ENCODE data around the gene PDE2A. TPM values are rescaled to one million over a fixed set of nuclear protein-coding genes. Genes with fewer than 3 reads are reported as not detected.

Gene PDE2A
- total RNA-seq, 1 donor from 2014 or later: 0.11 TPM

DNA sequence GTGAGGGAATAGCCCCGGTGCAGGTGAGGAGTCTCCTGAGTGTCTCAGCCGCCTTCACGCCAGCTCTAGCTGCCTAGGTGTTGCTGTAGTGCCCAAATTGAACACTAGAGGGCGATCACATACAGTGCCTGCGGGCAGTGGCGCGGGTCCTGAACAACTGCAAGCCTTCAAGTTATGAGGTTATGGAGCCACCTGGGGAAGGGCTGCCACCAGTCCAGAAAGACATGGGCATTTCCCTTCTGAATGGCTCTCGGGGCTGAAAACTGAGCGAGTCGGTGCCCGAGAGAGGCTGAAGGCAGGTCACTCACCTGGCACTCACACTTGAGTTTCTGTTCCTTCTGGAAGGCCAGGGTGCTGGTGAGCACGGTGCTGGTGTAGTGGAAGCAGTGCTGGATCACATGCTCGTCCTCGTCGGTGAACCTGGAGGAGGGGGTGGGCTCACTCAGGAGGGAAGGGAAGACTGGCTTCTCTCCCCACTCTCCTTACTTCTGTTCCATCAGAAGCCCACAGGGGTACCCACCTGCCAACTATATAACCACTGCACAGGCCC lies 88.4 kb downstream of the PDE2A start:
- peak; percentile 84 for DNase-seq (ENCODE audit: low spot score)
- H3K9me3 Mint-ChIP-seq: no peaks in the 10 kb centered on the region
- H4K20me1 ChIP-seq (ENCODE audit: low read depth): peaks cover 10% of the 10 kb centered on the region
- no peak overlapping the region for H3K4me3 ChIP-seq
- peaks cover 39% of the 10 kb centered on the region for H3K27me3 Mint-ChIP-seq (ENCODE audit: insufficient read depth, low read depth)
- H3K27ac ChIP-seq: no peak overlapping the region
- H3K27me3 ChIP-seq: peaks cover 92% of the 10 kb centered on the region
- H3K4me3 Mint-ChIP-seq: no peak overlapping the region
- H3K4me1 Mint-ChIP-seq: peaks cover 8% of the 10 kb centered on the region
- no peak overlapping the region for H2AFZ ChIP-seq (replicated peaks)
- no peak overlapping the region for H3K4me2 ChIP-seq
- no peaks in the 10 kb centered on the region for H3K36me3 ChIP-seq
- no peaks in the 10 kb centered on the region for H3K9me3 ChIP-seq (ENCODE audit: low read depth)
- peaks cover 4% of the 10 kb centered on the region for H3F3A ChIP-seq (ENCODE audit: low read depth)
- no peak for TF ChIP-seq EZH2phosphoT487 (IDR thresholded peaks at IDR 0.05)
- peak; percentile 91 for TF ChIP-seq CTCF (IDR thresholded peaks at IDR 0.05)
- TF ChIP-seq EZH2 (IDR thresholded peaks at IDR 0.05): no peak
- peaks cover 6% of the 10 kb centered on the region for H3K4me1 ChIP-seq
- no peaks in the 10 kb centered on the region for H3K79me2 ChIP-seq (ENCODE audit: low read depth)
- no peaks in the 10 kb centered on the region for H3K36me3 Mint-ChIP-seq
- no peak overlapping the region for H3K27ac Mint-ChIP-seq
- H3K9ac ChIP-seq: no peak overlapping the region

- no peaks in the 10 kb centered on the region for H3K79me2 ChIP-seq (ENCODE audit: low read depth)
- H3K27ac Mint-ChIP-seq: no peak overlapping the region
- peaks cover 84% of the 10 kb centered on the region for H3K27me3 ChIP-seq
- H3K36me3 ChIP-seq: no peaks in the 10 kb centered on the region
- no peaks in the 10 kb centered on the region for H3F3A ChIP-seq (ENCODE audit: low read depth)
- H3K36me3 Mint-ChIP-seq: no peaks in the 10 kb centered on the region
- H2AFZ ChIP-seq (replicated peaks): peak overlapping the region; percentile 45
- H3K4me1 Mint-ChIP-seq: peaks cover 5% of the 10 kb centered on the region
- H3K9ac ChIP-seq: no peak overlapping the region
- H3K4me2 ChIP-seq: peak overlapping the region; percentile 77
- peaks cover 36% of the 10 kb centered on the region for H3K27me3 Mint-ChIP-seq (ENCODE audit: insufficient read depth, low read depth)
- no peak overlapping the region for H3K4me3 Mint-ChIP-seq
- H3K4me3 ChIP-seq: peak overlapping the region; percentile 40
- DNase-seq (ENCODE audit: low spot score): no peak
- no peak overlapping the region for H3K27ac ChIP-seq
- H3K9me3 Mint-ChIP-seq: no peaks in the 10 kb centered on the region
- peaks cover 10% of the 10 kb centered on the region for H4K20me1 ChIP-seq (ENCODE audit: low read depth)
- H3K9me3 ChIP-seq (ENCODE audit: low read depth): no peaks in the 10 kb centered on the region
- no peak for TF ChIP-seq CTCF (IDR thresholded peaks at IDR 0.05)
- TF ChIP-seq EZH2phosphoT487 (IDR thresholded peaks at IDR 0.05): no peak
- TF ChIP-seq EZH2 (IDR thresholded peaks at IDR 0.05): peak; percentile 17
- peaks cover 6% of the 10 kb centered on the region for H3K4me1 ChIP-seq
These were observed 89.2 kb downstream of the PDE2A start for GRCh38 chr11:72584939-72585597.

DNA sequence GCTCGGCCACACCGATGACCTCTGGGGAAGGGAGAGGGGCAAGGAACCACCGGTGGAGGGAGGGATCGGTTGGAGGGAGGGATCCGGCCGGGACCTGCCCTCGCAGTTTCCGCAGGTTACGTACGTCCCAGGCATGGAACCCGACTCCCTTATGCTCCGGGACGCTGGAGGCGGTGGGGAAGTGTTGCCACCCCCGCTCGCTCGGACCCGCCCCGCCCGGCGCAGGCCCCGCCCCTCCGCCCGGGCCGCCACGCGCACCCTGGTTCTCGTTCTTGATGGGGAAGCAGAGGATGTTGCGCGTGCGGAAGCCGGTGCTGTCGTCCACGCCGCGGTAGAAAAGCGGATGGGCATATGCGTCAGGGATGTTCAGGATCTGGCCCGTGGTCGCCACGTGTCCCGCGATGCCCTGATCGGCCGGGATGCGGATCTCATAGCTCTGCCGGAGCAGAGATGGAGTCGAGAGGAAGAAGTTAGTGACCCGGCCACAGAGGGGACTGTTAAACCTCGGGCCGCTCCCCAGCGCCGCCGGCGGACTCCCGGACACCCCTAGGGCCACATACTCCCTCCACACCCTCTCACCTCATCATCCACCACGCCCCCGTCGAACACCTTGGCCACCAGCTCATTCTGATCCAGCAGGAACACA lies 89.8 kb downstream of the PDE2A start:
- Histone ChIP-seq H3K79me2 (ENCODE audit: low read depth) (no peaks in the 10 kb centered on the region), H2AFZ (replicated peaks) (peak overlapping the region; percentile 45), H3F3A (ENCODE audit: low read depth) (no peaks in the 10 kb centered on the region), H3K9me3 (ENCODE audit: low read depth) (no peaks in the 10 kb centered on the region), H3K4me1 (peaks cover 6% of the 10 kb centered on the region), H3K9ac (no peak overlapping the region), H3K36me3 (no peaks in the 10 kb centered on the region), H3K27ac (no peak overlapping the region), H4K20me1 (ENCODE audit: low read depth) (peaks cover 10% of the 10 kb centered on the region), H3K4me3 (peak overlapping the region; percentile 40), H3K4me2 (peak overlapping the region; percentile 77), H3K27me3 (peaks cover 77% of the 10 kb centered on the region)
- Mint-ChIP-seq H3K27me3 (ENCODE audit: insufficient read depth, low read depth) (peaks cover 31% of the 10 kb centered on the region), H3K4me3 (peak overlapping the region; percentile 41), H3K36me3 (no peaks in the 10 kb centered on the region), H3K27ac (no peak overlapping the region), H3K4me1 (peaks cover 3% of the 10 kb centered on the region), H3K9me3 (no peaks in the 10 kb centered on the region)
- peak; percentile 49 for TF ChIP-seq EZH2phosphoT487 (IDR thresholded peaks at IDR 0.05)
- TF ChIP-seq CTCF (IDR thresholded peaks at IDR 0.05): no peak
- peak; percentile 76 for TF ChIP-seq EZH2 (IDR thresholded peaks at IDR 0.05)
- peak; percentile 64 for DNase-seq (ENCODE audit: low spot score)

All from neural progenitor cell (in vitro differentiated cells).